Subcutaneous adipose tissue (tissue), 4 donors: ENCODE results near the gene YEATS2. TPM values are rescaled to one million over a fixed set of nuclear protein-coding genes. Genes with fewer than 3 reads are reported as not detected.

ENCODE experiments used
- CTCF ChIP-seq: fragments of 450-650 bp; IDR thresholded peaks from one replicate; pipeline ENCODE4 v1.5.1; 2016; ENCODE audit warnings: low read depth, mild to moderate bottlenecking, control low read depth, antibody characterized with exemption, moderate library complexity
- total RNA-seq, 4 donors: library from RNA; depleted of rRNA; stranded (reverse); fragments of >200 nt; gene quantifications; one replicate each; pipeline ENCODE4 v1.1.0, GENCODE V29; 2016

Gene YEATS2
- total RNA-seq, 4 donors from 2014 or later = 15.5 to 31.3 (median 20.4) TPM

GRCh38 chr3:183698756-183699155, 1.2 kb downstream of the YEATS2 start:
- TF ChIP-seq CTCF = no peak

DNA sequence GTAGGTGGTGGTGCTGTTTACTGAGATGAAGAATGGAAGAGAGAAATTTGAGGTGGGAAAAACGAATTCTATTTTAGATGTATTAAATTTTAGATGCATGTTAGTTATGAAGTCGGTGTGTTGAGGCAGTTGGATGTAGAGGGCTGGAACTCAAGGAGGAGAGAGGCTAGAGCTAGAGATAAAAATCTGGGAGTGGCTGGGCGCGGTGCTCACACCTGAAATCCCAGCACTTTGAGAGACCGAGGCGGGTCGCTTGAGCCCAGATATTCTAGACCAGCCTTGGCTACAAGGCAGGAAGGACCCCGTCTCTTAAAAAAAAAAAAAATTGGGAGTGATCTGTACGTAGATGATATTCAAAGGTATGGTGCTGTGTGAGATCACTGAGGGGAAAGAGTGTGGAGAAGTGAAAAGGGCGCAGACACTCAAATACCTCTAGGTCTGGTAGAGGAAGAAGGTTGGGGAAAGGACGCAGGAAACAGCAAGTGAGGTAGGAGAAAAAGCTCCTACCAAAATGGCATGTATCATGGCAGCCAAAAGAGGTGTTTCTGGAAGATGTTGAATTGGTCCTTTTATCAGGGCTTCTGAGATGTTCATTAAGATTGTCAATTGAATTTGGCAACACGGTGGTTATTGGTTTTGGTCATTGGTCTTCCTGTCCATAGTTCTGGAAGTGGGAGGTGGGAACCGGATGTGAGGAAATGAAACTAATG, 1.8 kb downstream of the YEATS2 start:
- TF ChIP-seq CTCF = no peak

GRCh38 chr3:183701744-183702143, 4.1 kb downstream of the YEATS2 start:
- TF ChIP-seq CTCF = no peak

DNA sequence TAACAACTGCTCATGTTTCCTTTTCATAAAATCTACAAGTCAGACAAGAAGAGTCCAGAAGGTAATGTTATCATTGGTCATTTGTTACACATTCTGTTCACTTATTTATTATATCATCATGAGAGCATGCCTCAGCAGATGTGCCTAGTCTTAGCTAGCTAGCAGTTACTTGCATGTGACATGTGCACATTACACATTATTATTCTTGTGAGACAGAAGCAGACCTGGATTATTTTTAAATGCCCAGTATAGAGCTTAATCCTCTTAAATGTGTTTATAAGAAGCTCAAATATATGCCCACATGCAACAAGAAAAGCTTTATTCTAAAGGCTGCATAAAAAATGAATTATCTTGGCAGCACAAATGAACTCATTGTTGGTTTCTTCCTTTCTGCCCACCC, 12.6 kb downstream of the YEATS2 start:
- TF ChIP-seq CTCF = no peak

DNA sequence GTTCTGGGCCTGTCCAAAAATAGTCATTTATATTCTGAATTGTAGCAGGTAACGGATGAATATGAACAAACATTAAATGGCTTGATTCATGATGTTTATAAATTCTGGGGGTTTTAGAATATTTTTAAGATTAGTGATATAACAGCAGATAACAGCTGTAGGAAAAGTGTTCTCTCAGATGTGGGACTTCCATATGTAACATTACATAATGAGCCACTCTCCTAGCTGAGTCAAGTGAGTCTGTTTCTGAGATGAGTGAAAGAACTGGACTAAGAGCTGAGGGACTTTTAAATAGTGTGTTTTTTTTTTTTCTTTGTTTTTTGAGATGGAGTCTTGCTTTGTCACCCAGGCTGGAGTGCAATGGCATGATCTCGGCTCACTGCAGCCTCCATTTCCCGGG, 13.9 kb downstream of the YEATS2 start:
- no peak for TF ChIP-seq CTCF

DNA sequence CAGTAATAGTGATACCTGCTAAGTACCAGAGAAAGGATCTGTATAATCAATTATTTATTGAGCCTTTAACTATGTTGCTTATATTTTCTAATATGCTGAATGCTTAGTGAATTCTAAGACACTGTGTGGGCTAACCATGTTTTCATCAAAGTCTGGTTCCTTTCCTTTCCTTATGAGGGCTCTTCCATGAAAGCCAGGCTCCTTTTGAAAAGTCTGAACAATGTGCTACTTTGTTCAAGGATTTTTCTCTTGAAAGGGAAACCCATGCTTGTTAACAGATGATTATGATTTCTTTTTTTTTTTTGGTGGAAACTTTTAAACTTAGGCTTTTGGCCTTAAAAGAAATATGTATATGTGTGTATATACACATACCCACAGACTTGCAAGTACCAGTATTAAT, 17.0 kb downstream of the YEATS2 start:
- TF ChIP-seq CTCF = no peak

GRCh38 chr3:183718012-183718411, 20.4 kb downstream of the YEATS2 start:
- no peak for TF ChIP-seq CTCF
